ENCODE results near the gene UBALD2. TPM values are rescaled to one million over a fixed set of nuclear protein-coding genes. Genes with fewer than 3 reads are reported as not detected.

The UBALD2 gene
- total RNA-seq, 2 donors from 2014 or later = 8.4 to 9.7 TPM

DNA sequence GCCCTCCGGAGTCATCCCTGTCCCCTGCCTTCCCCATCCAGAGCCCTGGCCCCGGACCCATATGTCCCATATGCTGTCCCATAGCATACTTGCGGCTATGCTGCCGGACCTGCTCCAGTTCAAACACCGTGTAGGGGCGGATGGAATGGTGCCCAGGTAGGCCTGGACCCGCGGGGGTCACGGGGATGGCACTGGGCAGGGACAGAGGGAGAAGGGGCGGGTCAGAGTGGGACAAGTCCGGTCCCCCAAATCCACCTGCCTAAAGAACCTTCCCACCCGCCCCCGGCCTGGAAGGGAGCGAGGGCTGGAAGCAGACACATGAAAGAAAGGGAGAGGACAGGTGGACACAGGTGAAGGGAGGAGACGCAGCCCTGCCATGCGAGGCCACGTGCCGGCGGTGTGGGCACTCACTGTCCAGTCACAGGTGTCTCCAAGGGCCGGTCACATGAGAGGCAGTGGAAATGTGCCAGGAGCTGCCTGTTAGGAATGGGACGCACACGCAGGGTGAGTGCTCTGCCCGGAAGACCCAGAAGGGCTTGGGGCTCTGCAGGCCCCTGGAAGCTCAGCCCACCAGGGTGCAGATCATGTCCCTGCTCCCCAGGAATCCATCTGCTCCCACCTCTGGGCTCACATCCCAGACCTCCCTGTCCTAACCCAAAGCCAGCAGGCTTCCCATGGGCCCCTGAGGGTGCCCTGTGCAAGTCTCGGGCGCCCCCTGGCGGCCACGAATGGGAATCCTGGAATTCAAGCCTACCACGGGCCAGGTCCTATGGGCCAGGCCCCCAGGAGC, 14.0 kb downstream of the UBALD2 start:
- Histone ChIP-seq H3K27me3 (no peaks in the 10 kb centered on the region), H3K27ac (no peak overlapping the region), H3K4me3 (no peak overlapping the region), H3K9me3 (no peaks in the 10 kb centered on the region), H3K36me3 (no peaks in the 10 kb centered on the region), H3K4me1 (peaks cover 0 to 11% of the 10 kb centered on the region in 2 donors)
- peak; percentile 90 for DNase-seq (ENCODE audit: low spot score)
- TF ChIP-seq, protein P1, sequence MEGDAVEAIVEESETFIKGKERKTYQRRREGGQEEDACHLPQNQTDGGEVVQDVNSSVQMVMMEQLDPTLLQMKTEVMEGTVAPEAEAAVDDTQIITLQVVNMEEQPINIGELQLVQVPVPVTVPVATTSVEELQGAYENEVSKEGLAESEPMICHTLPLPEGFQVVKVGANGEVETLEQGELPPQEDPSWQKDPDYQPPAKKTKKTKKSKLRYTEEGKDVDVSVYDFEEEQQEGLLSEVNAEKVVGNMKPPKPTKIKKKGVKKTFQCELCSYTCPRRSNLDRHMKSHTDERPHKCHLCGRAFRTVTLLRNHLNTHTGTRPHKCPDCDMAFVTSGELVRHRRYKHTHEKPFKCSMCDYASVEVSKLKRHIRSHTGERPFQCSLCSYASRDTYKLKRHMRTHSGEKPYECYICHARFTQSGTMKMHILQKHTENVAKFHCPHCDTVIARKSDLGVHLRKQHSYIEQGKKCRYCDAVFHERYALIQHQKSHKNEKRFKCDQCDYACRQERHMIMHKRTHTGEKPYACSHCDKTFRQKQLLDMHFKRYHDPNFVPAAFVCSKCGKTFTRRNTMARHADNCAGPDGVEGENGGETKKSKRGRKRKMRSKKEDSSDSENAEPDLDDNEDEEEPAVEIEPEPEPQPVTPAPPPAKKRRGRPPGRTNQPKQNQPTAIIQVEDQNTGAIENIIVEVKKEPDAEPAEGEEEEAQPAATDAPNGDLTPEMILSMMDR (IDR thresholded peaks at IDR 0.05) = peak; percentile 97 to 100

DNA sequence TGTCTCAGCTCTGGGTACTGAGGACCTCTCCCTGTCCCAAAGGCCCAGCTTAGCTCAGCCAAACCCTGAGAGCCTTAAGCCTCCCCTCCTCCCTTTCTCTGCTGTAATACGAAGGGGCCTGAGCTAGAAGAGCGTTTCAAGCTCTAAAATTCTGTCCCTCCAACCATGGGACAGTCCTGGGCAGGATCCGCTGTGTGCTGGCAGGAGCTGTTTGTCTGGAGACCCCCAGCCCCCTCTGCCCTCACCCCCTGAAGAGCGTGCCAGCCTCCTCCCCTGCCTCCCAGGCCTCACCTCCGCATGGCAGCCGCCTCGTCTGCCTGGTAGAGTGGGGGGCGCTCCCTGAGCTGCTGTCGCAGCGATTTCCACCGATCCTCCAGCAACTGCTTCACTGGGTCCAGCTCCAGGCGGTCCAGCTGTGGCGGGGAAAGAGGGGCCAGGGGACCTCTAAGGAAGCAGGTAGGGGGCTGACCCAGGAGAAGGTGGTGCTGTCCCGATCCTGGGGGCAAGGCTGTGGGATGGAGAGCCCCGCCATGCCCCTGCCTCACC, 14.7 kb downstream of the UBALD2 start:
- Histone ChIP-seq H3K9me3 (no peaks in the 10 kb centered on the region), H3K4me3 (no peak overlapping the region), H3K27ac (no peak overlapping the region), H3K36me3 (no peaks in the 10 kb centered on the region), H3K27me3 (no peaks in the 10 kb centered on the region), H3K4me1 (peaks cover 0 to 7% of the 10 kb centered on the region in 2 donors)
- TF ChIP-seq, protein P1 (IDR thresholded peaks at IDR 0.05) = peak; percentile 9 to 39
- DNase-seq (ENCODE audit: low spot score) = no peak

DNA sequence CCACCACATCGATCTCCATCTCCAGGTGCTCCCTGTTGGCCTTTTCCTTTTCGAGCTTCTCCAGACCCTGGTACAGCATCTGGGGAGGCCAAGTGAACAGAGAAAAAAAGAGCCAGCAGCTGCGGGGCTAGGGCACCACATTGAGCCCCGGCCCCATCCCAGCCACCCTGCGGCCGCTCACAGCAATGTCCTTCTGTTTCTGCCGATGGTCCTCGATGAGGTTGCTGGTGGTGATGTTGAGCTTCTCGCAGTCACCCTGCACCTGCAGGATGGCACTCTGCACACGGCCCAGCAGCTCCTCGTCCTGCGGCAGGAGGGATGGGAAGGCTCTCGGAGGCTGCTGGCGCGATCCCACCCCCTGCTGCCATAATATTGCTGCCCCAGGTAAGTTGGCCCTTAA, 15.5 kb downstream of the UBALD2 start:
- DNase-seq (ENCODE audit: low spot score) = no peak
- TF ChIP-seq, protein P1 (IDR thresholded peaks at IDR 0.05) = no peak
- H3K4me1 ChIP-seq = peaks cover 0 to 7% of the 10 kb centered on the region in 2 donors
- no peak overlapping the region for H3K4me3 ChIP-seq
- H3K9me3 ChIP-seq = no peaks in the 10 kb centered on the region
- H3K27ac ChIP-seq = no peak overlapping the region
- no peaks in the 10 kb centered on the region for H3K36me3 ChIP-seq
- H3K27me3 ChIP-seq = no peaks in the 10 kb centered on the region

DNA sequence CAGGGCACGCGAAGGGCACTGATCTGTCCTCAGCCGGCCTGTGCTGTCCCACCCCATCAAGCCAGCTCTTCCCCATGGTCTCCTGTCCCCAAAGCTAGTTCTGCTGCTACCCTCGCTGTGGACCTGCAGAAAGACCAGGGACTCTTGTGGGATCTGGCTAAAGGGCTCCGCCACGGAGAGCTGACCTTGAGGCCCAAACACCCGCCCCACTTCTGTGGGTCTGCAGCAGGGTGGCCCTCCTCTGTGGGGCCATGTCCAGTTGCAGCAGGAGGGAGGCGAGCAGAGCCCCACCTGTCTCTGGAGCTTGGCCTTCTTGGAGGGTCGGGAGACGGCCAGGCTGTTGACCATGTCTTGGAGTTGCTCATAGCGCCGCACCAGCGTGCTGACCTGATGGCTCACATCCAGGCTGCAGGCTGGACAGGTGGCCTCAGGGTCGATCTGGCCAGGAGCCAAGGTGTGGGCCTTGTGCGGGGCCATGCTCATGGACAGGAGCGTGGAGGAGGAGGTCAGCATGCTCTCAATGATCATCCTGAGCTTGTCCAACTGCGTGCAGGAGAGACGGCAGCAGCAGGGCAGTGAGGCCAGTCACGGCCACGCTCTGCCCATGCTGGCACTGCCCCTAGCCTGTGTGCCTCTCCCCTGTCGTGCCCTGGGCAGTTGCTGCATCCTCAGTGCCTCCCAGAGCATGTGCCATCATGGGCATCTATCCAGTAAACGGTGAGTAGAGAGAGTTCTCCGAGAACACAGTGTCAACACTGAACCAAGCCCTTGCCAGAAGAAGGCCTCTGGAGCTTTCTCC, 16.6 kb downstream of the UBALD2 start:
- DNase-seq (ENCODE audit: low spot score) = no peak
- Histone ChIP-seq H3K36me3 (no peaks in the 10 kb centered on the region), H3K4me3 (no peak overlapping the region), H3K4me1 (peaks cover 0 to 7% of the 10 kb centered on the region in 2 donors), H3K27me3 (no peaks in the 10 kb centered on the region), H3K9me3 (no peaks in the 10 kb centered on the region), H3K27ac (no peak overlapping the region)
- TF ChIP-seq, protein P1 (IDR thresholded peaks at IDR 0.05) = no peak

DNA sequence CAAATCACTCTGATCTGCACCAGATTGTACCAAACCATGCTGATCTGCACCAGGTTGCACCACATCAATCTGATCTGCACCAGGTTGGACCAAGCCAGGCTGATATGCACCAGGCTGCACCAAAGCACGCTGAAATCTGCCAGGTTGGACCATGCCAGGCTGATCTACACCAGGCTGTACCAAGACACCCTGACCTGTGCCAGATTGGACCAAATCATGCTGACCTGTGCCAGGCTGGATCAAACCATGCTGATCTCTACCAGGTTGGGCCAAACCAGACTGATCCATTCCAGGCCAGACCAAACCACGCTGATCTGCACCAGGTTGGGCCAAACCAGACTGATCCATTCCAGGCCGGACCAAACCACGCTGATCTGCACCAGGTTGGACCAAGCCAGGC, 27.4 kb downstream of the UBALD2 start:
- no peaks in the 10 kb centered on the region for H3K36me3 ChIP-seq
- DNase-seq (ENCODE audit: low spot score) = no peak

More for the DNA sequence above, 27.4 kb downstream of the UBALD2 start:
- Histone ChIP-seq H3K27me3 (no peaks in the 10 kb centered on the region), H3K4me1 (peaks cover 0 to 5% of the 10 kb centered on the region in 2 donors), H3K9me3 (no peaks in the 10 kb centered on the region), H3K4me3 (no peak overlapping the region), H3K27ac (no peak overlapping the region)
- TF ChIP-seq, protein P1 (IDR thresholded peaks at IDR 0.05) = no peak
